HG03135 (cell line): ENCODE results near the gene CDC25A.

Experiments
- ATAC-seq: cut with Tn5 transposase; IDR thresholded peaks from one replicate; pipeline ENCODE4 v1.9.1; 2021; ENCODE audit warnings: mild to moderate bottlenecking, moderate library complexity; ENCODE audit not compliant: unreplicated experiment

Gene CDC25A

GRCh38 chr3:48196611-48197010, 8.4 kb upstream of the CDC25A start:
- ATAC-seq = no peak

- ATAC-seq = no peak
Observed at GRCh38 chr3:48194446-48195071, 6.3 kb upstream of the CDC25A start.

- ATAC-seq = no peak
Observed at GRCh38 chr3:48190911-48191310, 2.7 kb upstream of the CDC25A start.

GRCh38 chr3:48189321-48189720, 1.1 kb upstream of the CDC25A start:
- no peak for ATAC-seq

GRCh38 chr3:48187579-48188265, 495 bp downstream of the CDC25A start:
- peak; percentile 26 for ATAC-seq

- ATAC-seq = no peak
Observed at GRCh38 chr3:48187301-48187578, 977 bp downstream of the CDC25A start.

GRCh38 chr3:48186631-48187300, 1.5 kb downstream of the CDC25A start:
- ATAC-seq = no peak

GRCh38 chr3:48185129-48185528, 3.1 kb downstream of the CDC25A start:
- ATAC-seq = no peak

- no peak for ATAC-seq
Observed at GRCh38 chr3:48184299-48184698, 3.9 kb downstream of the CDC25A start.

GRCh38 chr3:48180531-48181253, 7.5 kb downstream of the CDC25A start:
- ATAC-seq = no peak

GRCh38 chr3:48180021-48180420, 8.2 kb downstream of the CDC25A start:
- ATAC-seq = no peak

GRCh38 chr3:48178072-48178471, 10.1 kb downstream of the CDC25A start:
- ATAC-seq = no peak

- no peak for ATAC-seq
Observed at GRCh38 chr3:48157950-48158376, 30.3 kb downstream of the CDC25A start.

GRCh38 chr3:48157202-48157840, 30.9 kb downstream of the CDC25A start:
- ATAC-seq = no peak

- no peak for ATAC-seq
Observed at GRCh38 chr3:48156163-48156562, 32.1 kb downstream of the CDC25A start.

- no peak for ATAC-seq
Observed at GRCh38 chr3:48155122-48155521, 33.1 kb downstream of the CDC25A start.

- no peak for ATAC-seq
Observed at GRCh38 chr3:48151807-48152427, 36.3 kb downstream of the CDC25A start.

- peak; percentile 59 for ATAC-seq
Observed at GRCh38 chr3:48151058-48151806, 37.0 kb downstream of the CDC25A start.

GRCh38 chr3:48143992-48144391, 44.2 kb downstream of the CDC25A start:
- ATAC-seq = no peak

- no peak for ATAC-seq
Observed at GRCh38 chr3:48143567-48143966, 44.6 kb downstream of the CDC25A start.
